ENCODE data around the gene RPL21. TPM values are rescaled to one million over a fixed set of nuclear protein-coding genes. Genes with fewer than 3 reads are reported as not detected.

RPL21 gene
- total RNA-seq, 4 donors from 2014 or later: 71.8 to 702 (median 370) TPM

DNA sequence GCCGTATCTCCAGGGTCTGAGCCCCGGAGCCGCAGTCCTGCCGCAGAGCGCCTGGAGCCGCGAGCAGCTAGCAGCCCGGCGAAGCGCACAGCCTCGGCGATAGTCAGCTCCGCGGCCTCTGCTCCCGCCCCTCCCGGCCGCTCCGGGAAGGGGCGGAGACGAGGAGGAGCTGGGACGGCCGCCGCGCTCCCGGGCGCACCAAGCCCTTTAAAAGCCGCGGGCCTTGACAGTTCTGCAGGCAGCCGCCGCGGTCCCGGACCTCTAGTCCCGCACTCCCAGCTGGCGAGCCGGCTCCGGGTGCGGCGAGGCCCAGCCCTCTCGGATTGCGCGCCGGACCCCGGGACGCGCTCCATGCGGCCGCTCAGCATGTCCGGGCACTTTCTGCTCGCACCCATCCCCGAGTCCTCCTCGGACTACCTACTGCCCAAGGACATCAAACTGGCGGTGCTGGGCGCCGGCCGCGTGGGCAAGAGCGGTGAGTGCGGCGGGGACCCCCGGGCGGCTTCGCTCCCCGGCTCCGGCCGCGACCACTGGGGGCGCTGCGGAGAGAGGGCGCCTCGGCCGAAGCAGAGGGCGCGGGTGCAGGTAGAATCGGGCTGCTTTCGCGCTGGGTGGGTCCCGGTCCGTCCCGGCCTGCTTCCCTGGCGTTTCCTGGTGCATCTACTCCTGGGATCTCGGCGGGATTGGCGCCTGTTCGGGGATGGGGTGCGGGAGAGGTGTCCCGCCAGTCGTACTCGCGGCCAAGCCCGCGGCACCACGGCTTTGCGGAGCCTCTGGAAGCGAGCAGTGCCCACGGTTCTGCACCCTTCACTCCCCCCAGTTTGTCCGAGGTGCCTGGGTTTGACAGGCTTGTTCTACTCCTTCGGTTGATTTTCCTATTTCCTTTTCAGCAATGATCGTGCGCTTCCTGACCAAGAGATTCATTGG lies 19.5 kb downstream of the RPL21 start, which contains the start of gene RASL11A:
Gene RASL11A, plus strand, starts transcription at position 237 of the 927 bp plus-strand sequence. Its CDS starts 115 bp downstream, at position 352.
- intact Hi-C loops (cut with DNase I; ENCODE audit: low total_unique reads) (loop anchor here (5.0 kb wide), 2 partner anchors 76 to 284 kb away; no protein-coding TSS in a partner anchor), in situ Hi-C loops (cut with MboI; ENCODE audit: low pct_ligation_motif_present in 1 of 4, low pct_unique_long_range_greater_than_20kb in 1 of 4, low sequenced_read_pairs in 3 of 4) (loop anchor here in 2 of 4 donors (10.0 to 25.0 kb wide), 4 partner anchors 74 to 286 kb away; partner anchors contain the start of gene USP12 (in 1 of the 2))

DNA sequence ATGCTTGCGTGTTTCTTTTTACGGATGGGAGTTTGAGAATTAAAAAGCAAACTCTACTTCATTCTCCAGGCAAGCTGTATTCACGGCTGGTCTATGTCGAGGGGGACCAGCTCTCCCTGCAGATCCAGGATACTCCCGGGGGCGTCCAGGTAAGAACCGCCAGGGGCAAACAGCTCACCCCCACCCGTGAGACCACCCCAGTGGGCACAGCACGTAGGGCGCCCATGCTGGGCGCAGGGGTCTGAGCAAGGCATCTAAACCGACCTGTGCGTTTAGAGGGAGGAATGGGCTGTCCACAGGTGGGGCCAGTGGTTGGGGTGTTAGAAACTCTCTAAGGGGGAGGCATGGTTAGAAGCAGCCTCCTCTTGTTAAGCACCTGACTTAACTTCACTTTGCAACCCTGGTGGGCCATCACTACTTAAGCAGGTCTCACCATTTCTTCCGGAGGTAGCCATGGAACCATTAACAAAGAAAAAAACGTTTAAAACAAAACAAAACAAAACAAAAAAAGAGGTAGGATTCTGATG lies 20.3 kb downstream of the RPL21 start:
- intact Hi-C loops (cut with DNase I; ENCODE audit: low total_unique reads): loop anchor here (5.0 kb wide), 2 partner anchors 76 to 284 kb away; no protein-coding TSS in a partner anchor
- Histone ChIP-seq H3K9me3 (no peaks in the 10 kb centered on the region), H3K4me3 (peak overlapping the region; percentile 64 to 82 (median 66)), H3K4me1 (peaks cover 2 to 37% (median 14%) of the 10 kb centered on the region in 4 donors), H3K36me3 (no peaks in the 10 kb centered on the region), H3K27ac (peak overlapping the region; percentile 91 to 97 (median 94)), H3K27me3 (no peaks in the 10 kb centered on the region)
- WGBS, 2 donors (ENCODE audit: low coverage in 1 of 2): 15 to 46% methylated on average over 4 to 15 of the region's 15 CpGs
- in situ Hi-C loops (cut with MboI; ENCODE audit: low pct_ligation_motif_present in 1 of 4, low pct_unique_long_range_greater_than_20kb in 1 of 4, low sequenced_read_pairs in 3 of 4): loop anchor here in 2 of 4 donors (10.0 to 25.0 kb wide), 4 partner anchors 73 to 287 kb away; partner anchors contain the start of gene USP12 (in 1 of the 2)
- DNase-seq: no peak
- TF ChIP-seq POLR2A (IDR thresholded peaks at IDR 0.05) (no peak), EP300 (IDR thresholded peaks at IDR 0.05; ENCODE audit: low read depth) (no peak), POLR2AphosphoS5 (IDR thresholded peaks at IDR 0.05) (no peak)
- TF ChIP-seq, protein P1, sequence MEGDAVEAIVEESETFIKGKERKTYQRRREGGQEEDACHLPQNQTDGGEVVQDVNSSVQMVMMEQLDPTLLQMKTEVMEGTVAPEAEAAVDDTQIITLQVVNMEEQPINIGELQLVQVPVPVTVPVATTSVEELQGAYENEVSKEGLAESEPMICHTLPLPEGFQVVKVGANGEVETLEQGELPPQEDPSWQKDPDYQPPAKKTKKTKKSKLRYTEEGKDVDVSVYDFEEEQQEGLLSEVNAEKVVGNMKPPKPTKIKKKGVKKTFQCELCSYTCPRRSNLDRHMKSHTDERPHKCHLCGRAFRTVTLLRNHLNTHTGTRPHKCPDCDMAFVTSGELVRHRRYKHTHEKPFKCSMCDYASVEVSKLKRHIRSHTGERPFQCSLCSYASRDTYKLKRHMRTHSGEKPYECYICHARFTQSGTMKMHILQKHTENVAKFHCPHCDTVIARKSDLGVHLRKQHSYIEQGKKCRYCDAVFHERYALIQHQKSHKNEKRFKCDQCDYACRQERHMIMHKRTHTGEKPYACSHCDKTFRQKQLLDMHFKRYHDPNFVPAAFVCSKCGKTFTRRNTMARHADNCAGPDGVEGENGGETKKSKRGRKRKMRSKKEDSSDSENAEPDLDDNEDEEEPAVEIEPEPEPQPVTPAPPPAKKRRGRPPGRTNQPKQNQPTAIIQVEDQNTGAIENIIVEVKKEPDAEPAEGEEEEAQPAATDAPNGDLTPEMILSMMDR (IDR thresholded peaks at IDR 0.05): no peak

More for the DNA sequence above, 19.5 kb downstream of the RPL21 start, which contains the start of gene RASL11A:
- TF ChIP-seq, protein P1 (IDR thresholded peaks at IDR 0.05): peak; percentile 93 to 99 (median 96)
- TF ChIP-seq POLR2AphosphoS5 (IDR thresholded peaks at IDR 0.05): peak; percentile 90 to 95 (median 92)
- TF ChIP-seq EP300 (IDR thresholded peaks at IDR 0.05; ENCODE audit: low read depth): no peak
- TF ChIP-seq POLR2A (IDR thresholded peaks at IDR 0.05): peak; percentile 95
- Histone ChIP-seq H3K4me3 (peak within 1 kb of the TSS; percentile 64 to 82 (median 66)), H3K4me1 (peaks cover 7 to 37% (median 14%) of the 10 kb centered on the region in 4 donors), H3K36me3 (no peaks in the 10 kb centered on the region), H3K9me3 (no peaks in the 10 kb centered on the region), H3K27ac (peak within 1 kb of the TSS; percentile 91 to 97 (median 94)), H3K27me3 (no peaks in the 10 kb centered on the region)
- 1% methylated on average over 64 of the region's 99 CpGs; no CpG with 5 or more reads in 1 of the 2 donors for WGBS, 2 donors (ENCODE audit: low coverage in 1 of 2)
- DNase-seq: peak; percentile 90

DNA sequence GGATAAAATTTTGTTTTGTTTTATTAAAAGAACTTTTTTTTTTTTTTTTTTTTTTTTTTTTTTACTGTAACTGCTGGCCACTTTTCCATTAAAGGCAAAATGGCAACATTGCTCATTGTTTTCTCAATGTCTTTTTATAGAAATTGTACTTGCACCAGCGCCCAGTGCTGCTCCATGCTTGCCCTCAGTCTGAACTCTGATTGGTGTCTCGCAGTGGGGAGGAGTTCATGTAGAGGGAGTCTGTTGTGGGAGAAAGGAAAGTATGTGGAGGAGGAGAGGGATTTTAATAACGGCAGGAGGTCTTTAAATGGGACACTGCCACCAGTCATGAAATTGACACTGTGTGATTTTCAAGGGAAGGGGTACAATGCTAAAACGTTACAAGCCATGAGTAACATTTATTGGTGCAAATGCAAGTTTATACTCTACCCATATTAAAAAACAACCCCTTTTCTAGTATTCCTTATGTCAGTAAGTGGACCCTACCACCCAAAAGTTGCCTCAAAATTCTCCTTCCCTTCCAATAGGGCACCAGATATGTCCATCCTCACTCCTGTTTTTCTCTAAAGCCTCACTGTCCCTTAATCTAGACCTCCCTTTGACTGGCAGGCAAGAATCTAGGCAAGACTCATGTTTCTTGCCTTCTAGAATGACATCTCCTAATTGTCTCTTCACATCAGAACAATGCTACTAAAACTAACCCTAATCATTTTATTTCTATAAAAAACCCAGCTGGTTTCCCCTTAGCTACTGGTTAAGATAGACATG lies 22.5 kb downstream of the RPL21 start:
- Histone ChIP-seq H3K4me1 (peaks cover 2 to 31% (median 14%) of the 10 kb centered on the region in 4 donors), H3K27me3 (no peaks in the 10 kb centered on the region), H3K27ac (no peak overlapping the region), H3K9me3 (no peaks in the 10 kb centered on the region), H3K36me3 (no peaks in the 10 kb centered on the region), H3K4me3 (no peak overlapping the region)
- 72 to 79% methylated on average over 4 of the region's 4 CpGs for WGBS, 2 donors (ENCODE audit: low coverage in 1 of 2)
- intact Hi-C loops (cut with DNase I; ENCODE audit: low total_unique reads): loop anchor here (5.0 kb wide), 2 partner anchors 73 to 287 kb away; no protein-coding TSS in a partner anchor
- in situ Hi-C loops (cut with MboI; ENCODE audit: low pct_ligation_motif_present in 1 of 4, low pct_unique_long_range_greater_than_20kb in 1 of 4, low sequenced_read_pairs in 3 of 4): loop anchor here in 2 of 4 donors (10.0 to 25.0 kb wide), 4 partner anchors 71 to 289 kb away; partner anchors contain the start of gene USP12 (in 1 of the 2)
- no peak for TF ChIP-seq POLR2A (IDR thresholded peaks at IDR 0.05)
- no peak for TF ChIP-seq EP300 (IDR thresholded peaks at IDR 0.05; ENCODE audit: low read depth)
- no peak for TF ChIP-seq POLR2AphosphoS5 (IDR thresholded peaks at IDR 0.05)
- TF ChIP-seq, protein P1 (IDR thresholded peaks at IDR 0.05): no peak
- DNase-seq: no peak

Data from transverse colon (tissue), 4 donors.